Measurements from ENCODE around the gene SLC24A3.

- TF ChIP-seq SNRNP70 (IDR thresholded peaks at IDR 0.05; ENCODE audit: low read depth, low read length) (no peak), SOX6 (IDR thresholded peaks at IDR 0.05) (no peak), SOX6 (CRISPR knock-in tag; IDR thresholded peaks at IDR 0.05) (no peak), CBX1 (IDR thresholded peaks at IDR 0.05; ENCODE audit: low read depth) (no peak), BCL6 (CRISPR knock-in tag; IDR thresholded peaks at IDR 0.05) (no peak), ZBTB20 (CRISPR knock-in tag; IDR thresholded peaks at IDR 0.05; ENCODE audit: borderline replicate concordance, low read depth) (no peak), KDM1A (CRISPR knock-in tag; IDR thresholded peaks at IDR 0.05) (no peak), SP2 (CRISPR knock-in tag; IDR thresholded peaks at IDR 0.05) (no peak), ZNF597 (CRISPR knock-in tag; IDR thresholded peaks at IDR 0.05) (no peak), POGZ (CRISPR knock-in tag; IDR thresholded peaks at IDR 0.05) (no peak), ZNF274 (CRISPR knock-in tag; IDR thresholded peaks at IDR 0.05) (no peak), ZBTB7A (CRISPR knock-in tag; IDR thresholded peaks at IDR 0.05) (no peak)
Observed at GRCh38 chr20:19348582-19348981, 136.1 kb downstream of the SLC24A3 start.
